WTC11 (cell line): Measurements from ENCODE around the gene WNT11. TPM values are rescaled to one million over a fixed set of nuclear protein-coding genes. Genes with fewer than 3 reads are reported as not detected.

Experiments used
- ATAC-seq: fragments of 200-7000 bp; cut with Tn5 transposase; 2 replicates; pipeline ENCODE4 v1.10.0; 2021; ENCODE audit warnings: mild to moderate bottlenecking, moderate library complexity
- CTCF ChIA-PET: fragments of 300-600 bp; sonication (Branson Sonifier 250); formaldehyde crosslinking; loops from one replicate; lab custom pipeline; 2021; ENCODE audit warnings: antibody characterized with exemption; lab: Charles Lee
- POLR2A ChIA-PET: fragments of 350-600 bp; sonication (Branson Sonifier 250); formaldehyde crosslinking; loops from one replicate; lab custom pipeline; 2021; ENCODE audit warnings: antibody characterized with exemption; lab: Charles Lee
- DNase-seq: peaks from one replicate; pipeline ENCODE4 v3.0.0; 2021; ENCODE audit warnings: low spot score
- H3K27ac Mint-ChIP-seq: 2 replicates; pipeline ENCODE4 v1.8.0; 2021; ENCODE audit warnings: mixed read lengths
- H3K27me3 Mint-ChIP-seq: 2 replicates; pipeline ENCODE4 v1.8.0; 2021; ENCODE audit warnings: low read depth, mild to moderate bottlenecking, moderate library complexity, mixed read lengths
- H3K36me3 Mint-ChIP-seq: 2 replicates; pipeline ENCODE4 v1.8.0; 2021; ENCODE audit warnings: mixed read lengths
- H3K4me1 Mint-ChIP-seq: 2 replicates; pipeline ENCODE4 v1.8.0; 2022; ENCODE audit warnings: mixed read lengths
- H3K4me3 Mint-ChIP-seq: 2 replicates; pipeline ENCODE4 v1.8.0; 2021; ENCODE audit warnings: mild to moderate bottlenecking, moderate library complexity, mixed read lengths
- H3K9me3 Mint-ChIP-seq: 2 replicates; pipeline ENCODE4 v1.8.0; 2021; ENCODE audit warnings: mixed read lengths
- E2F4 ChIP-seq: sonication (generic); formaldehyde crosslinking; IDR thresholded peaks from 2 replicates; pipeline ENCODE4 v1.8.1; 2022; ENCODE audit warnings: low read depth, mild to moderate bottlenecking, moderate library complexity, missing genetic modification reagents, borderline replicate concordance
- ESRRA ChIP-seq: sonication (generic); formaldehyde crosslinking; IDR thresholded peaks from 2 replicates; pipeline ENCODE4 v1.8.1; 2022; ENCODE audit warnings: mild to moderate bottlenecking, missing genetic modification reagents, borderline replicate concordance
- FOXP1 ChIP-seq: sonication (generic); formaldehyde crosslinking; IDR thresholded peaks from 2 replicates; pipeline ENCODE4 v1.8.0; 2022; ENCODE audit warnings: missing genetic modification reagents, mild to moderate bottlenecking, moderate library complexity, borderline replicate concordance
- GRHL2 ChIP-seq: fragments of 250-450 bp; sonication (Bioruptor Pico); IDR thresholded peaks from 2 replicates; pipeline ENCODE4 v1.8.0; 2022; ENCODE audit warnings: mild to moderate bottlenecking, moderate library complexity; ENCODE audit not compliant: insufficient replicate concordance, severe bottlenecking
- HMGXB4 ChIP-seq: sonication (generic); formaldehyde crosslinking; IDR thresholded peaks from 2 replicates; pipeline ENCODE4 v1.8.1; 2023; ENCODE audit warnings: mild to moderate bottlenecking, moderate library complexity, missing genetic modification reagents
- PRRX2 ChIP-seq: fragments of 250-450 bp; sonication (Bioruptor Pico); IDR thresholded peaks from 2 replicates; pipeline ENCODE4 v1.8.0; 2021; ENCODE audit warnings: mild to moderate bottlenecking
- RELA ChIP-seq: sonication (generic); formaldehyde crosslinking; IDR thresholded peaks from 2 replicates; pipeline ENCODE4 v1.8.1; 2022; ENCODE audit warnings: missing genetic modification reagents, mild to moderate bottlenecking, borderline replicate concordance
- TEAD4 ChIP-seq: sonication (generic); formaldehyde crosslinking; IDR thresholded peaks from 2 replicates; pipeline ENCODE4 v1.8.0; 2022; ENCODE audit warnings: mild to moderate bottlenecking, missing genetic modification reagents
- ZNF232 ChIP-seq: sonication (generic); formaldehyde crosslinking; IDR thresholded peaks from 2 replicates; pipeline ENCODE4 v1.8.0; 2022; ENCODE audit warnings: mild to moderate bottlenecking, missing genetic modification reagents
- ZNF281 ChIP-seq: sonication (generic); formaldehyde crosslinking; IDR thresholded peaks from 2 replicates; pipeline ENCODE4 v1.8.0; 2023; ENCODE audit warnings: mild to moderate bottlenecking, missing genetic modification reagents
- ZNF425 ChIP-seq: fragments of 250-450 bp; sonication (Bioruptor Pico); conservative IDR thresholded peaks from 2 replicates; pipeline ENCODE4 v1.9.0; 2021; ENCODE audit warnings: mild to moderate bottlenecking
- total RNA-seq: library from RNA; stranded (reverse); gene quantifications from 3 replicates; pipeline ENCODE4 v1.2.3, GENCODE V29; 2021
- TF ChIP-seq, protein P1 (sequence below): sonication (generic); formaldehyde crosslinking; IDR thresholded peaks from 2 replicates; pipeline ENCODE4 v1.8.1; 2023; ENCODE audit warnings: mild to moderate bottlenecking, missing genetic modification reagents, borderline replicate concordance
- TF ChIP-seq, protein P2 (sequence below): fragments of 250-450 bp; sonication (Bioruptor Pico); IDR thresholded peaks from 2 replicates; pipeline ENCODE4 v1.8.0; 2021; ENCODE audit warnings: mild to moderate bottlenecking
- TF ChIP-seq, protein P3 (sequence below): sonication (generic); formaldehyde crosslinking; IDR thresholded peaks from 2 replicates; pipeline ENCODE4 v1.8.0; 2022; ENCODE audit warnings: mild to moderate bottlenecking, missing genetic modification reagents
- TF ChIP-seq, protein P4 (sequence below): sonication (generic); formaldehyde crosslinking; IDR thresholded peaks from 2 replicates; pipeline ENCODE4 v1.8.1; 2022; ENCODE audit warnings: low read depth, missing genetic modification reagents, borderline replicate concordance

The WNT11 gene
- total RNA-seq, 1 experiment from 2014 or later, result 0.79 TPM

GRCh38 chr11:76149713-76150112 lies 56.6 kb downstream of the WNT11 start (continued):
- TF ChIP-seq, protein P1, sequence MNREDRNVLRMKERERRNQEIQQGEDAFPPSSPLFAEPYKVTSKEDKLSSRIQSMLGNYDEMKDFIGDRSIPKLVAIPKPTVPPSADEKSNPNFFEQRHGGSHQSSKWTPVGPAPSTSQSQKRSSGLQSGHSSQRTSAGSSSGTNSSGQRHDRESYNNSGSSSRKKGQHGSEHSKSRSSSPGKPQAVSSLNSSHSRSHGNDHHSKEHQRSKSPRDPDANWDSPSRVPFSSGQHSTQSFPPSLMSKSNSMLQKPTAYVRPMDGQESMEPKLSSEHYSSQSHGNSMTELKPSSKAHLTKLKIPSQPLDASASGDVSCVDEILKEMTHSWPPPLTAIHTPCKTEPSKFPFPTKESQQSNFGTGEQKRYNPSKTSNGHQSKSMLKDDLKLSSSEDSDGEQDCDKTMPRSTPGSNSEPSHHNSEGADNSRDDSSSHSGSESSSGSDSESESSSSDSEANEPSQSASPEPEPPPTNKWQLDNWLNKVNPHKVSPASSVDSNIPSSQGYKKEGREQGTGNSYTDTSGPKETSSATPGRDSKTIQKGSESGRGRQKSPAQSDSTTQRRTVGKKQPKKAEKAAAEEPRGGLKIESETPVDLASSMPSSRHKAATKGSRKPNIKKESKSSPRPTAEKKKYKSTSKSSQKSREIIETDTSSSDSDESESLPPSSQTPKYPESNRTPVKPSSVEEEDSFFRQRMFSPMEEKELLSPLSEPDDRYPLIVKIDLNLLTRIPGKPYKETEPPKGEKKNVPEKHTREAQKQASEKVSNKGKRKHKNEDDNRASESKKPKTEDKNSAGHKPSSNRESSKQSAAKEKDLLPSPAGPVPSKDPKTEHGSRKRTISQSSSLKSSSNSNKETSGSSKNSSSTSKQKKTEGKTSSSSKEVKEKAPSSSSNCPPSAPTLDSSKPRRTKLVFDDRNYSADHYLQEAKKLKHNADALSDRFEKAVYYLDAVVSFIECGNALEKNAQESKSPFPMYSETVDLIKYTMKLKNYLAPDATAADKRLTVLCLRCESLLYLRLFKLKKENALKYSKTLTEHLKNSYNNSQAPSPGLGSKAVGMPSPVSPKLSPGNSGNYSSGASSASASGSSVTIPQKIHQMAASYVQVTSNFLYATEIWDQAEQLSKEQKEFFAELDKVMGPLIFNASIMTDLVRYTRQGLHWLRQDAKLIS, result no peak
- TF ChIP-seq, protein P2, sequence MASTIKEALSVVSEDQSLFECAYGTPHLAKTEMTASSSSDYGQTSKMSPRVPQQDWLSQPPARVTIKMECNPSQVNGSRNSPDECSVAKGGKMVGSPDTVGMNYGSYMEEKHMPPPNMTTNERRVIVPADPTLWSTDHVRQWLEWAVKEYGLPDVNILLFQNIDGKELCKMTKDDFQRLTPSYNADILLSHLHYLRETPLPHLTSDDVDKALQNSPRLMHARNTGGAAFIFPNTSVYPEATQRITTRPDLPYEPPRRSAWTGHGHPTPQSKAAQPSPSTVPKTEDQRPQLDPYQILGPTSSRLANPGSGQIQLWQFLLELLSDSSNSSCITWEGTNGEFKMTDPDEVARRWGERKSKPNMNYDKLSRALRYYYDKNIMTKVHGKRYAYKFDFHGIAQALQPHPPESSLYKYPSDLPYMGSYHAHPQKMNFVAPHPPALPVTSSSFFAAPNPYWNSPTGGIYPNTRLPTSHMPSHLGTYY (CRISPR knock-in tag), result no peak
- TF ChIP-seq GRHL2 (CRISPR knock-in tag), result no peak
- no peak for TF ChIP-seq RELA (CRISPR knock-in tag)
- TF ChIP-seq PRRX2 (CRISPR knock-in tag), result no peak

DNA sequence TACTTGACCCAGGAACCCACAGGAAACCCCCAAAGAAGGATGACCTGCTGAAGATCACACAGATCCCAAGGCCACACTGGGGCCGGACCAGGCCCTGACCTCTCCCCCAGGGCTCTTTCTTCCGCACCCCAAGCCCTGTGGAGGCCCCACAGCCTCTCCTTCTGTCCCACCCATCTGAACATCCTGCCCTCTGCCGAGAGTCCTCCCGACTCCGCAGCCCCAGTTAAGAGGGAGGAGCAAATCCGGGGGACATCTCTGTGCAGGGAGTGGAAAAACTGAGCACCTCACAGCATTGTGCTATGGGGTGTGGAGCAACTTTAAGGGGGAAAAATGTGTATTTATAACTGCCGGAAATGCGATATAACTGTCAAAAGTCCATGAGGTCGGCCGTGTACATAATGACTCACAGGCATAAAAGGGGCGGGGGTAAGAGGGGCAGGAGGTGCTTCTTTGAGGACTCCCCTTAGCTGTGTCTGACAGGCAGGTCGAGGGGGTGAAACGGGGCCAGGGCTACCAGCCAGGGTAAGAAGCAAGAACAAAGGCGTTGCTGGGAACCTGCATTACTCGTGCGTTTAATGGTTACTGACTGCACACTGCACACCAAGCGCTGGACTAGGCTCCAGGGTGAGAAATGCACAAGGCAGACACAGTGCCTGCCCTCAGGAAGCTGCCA lies 57.2 kb downstream of the WNT11 start:
- TF ChIP-seq, protein P3, sequence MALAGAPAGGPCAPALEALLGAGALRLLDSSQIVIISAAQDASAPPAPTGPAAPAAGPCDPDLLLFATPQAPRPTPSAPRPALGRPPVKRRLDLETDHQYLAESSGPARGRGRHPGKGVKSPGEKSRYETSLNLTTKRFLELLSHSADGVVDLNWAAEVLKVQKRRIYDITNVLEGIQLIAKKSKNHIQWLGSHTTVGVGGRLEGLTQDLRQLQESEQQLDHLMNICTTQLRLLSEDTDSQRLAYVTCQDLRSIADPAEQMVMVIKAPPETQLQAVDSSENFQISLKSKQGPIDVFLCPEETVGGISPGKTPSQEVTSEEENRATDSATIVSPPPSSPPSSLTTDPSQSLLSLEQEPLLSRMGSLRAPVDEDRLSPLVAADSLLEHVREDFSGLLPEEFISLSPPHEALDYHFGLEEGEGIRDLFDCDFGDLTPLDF (CRISPR knock-in tag), result no peak
- TF ChIP-seq ESRRA (CRISPR knock-in tag), result no peak
- TF ChIP-seq FOXP1 (CRISPR knock-in tag), result no peak
- no peak for TF ChIP-seq HMGXB4 (CRISPR knock-in tag)
- TF ChIP-seq, protein P4, sequence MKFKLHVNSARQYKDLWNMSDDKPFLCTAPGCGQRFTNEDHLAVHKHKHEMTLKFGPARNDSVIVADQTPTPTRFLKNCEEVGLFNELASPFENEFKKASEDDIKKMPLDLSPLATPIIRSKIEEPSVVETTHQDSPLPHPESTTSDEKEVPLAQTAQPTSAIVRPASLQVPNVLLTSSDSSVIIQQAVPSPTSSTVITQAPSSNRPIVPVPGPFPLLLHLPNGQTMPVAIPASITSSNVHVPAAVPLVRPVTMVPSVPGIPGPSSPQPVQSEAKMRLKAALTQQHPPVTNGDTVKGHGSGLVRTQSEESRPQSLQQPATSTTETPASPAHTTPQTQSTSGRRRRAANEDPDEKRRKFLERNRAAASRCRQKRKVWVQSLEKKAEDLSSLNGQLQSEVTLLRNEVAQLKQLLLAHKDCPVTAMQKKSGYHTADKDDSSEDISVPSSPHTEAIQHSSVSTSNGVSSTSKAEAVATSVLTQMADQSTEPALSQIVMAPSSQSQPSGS (CRISPR knock-in tag), result no peak
- TF ChIP-seq E2F4, result no peak
- TF ChIP-seq TEAD4 (CRISPR knock-in tag), result no peak
- no peak for TF ChIP-seq ZNF425 (CRISPR knock-in tag)
- TF ChIP-seq ZNF232, result no peak
- no peak for TF ChIP-seq ZNF281 (CRISPR knock-in tag)
- TF ChIP-seq, all 79 proteins: peak for 0
- Mint-ChIP-seq H3K27ac (no peak overlapping the region), H3K27me3 (peaks cover 22% of the 10 kb centered on the region), H3K4me1 (peaks cover 13% of the 10 kb centered on the region), H3K9me3 (no peaks in the 10 kb centered on the region), H3K36me3 (no peaks in the 10 kb centered on the region), H3K4me3 (no peak overlapping the region)
- no peak for DNase-seq
- POLR2A ChIA-PET, result no interaction called here
- no peak for ATAC-seq
- CTCF ChIA-PET, result interaction anchor here (2.5 kb wide), 1 partner anchor 59 kb away, joined by 10 read pairs; no protein-coding TSS in a partner anchor
